AG04449 (cell line): Measurements from ENCODE around the gene HOXB1.

Source experiments
- CTCF ChIA-PET: fragments of 350-600 bp; formaldehyde crosslinking; extraction: SDS; loops from one replicate; lab custom pipeline; 2021; ENCODE audit warnings: antibody characterized with exemption; lab: Yijun Ruan, JAX
- POLR2A ChIA-PET: fragments of 400-600, 350-600 bp; formaldehyde crosslinking; extraction: SDS; loops from one replicate; lab custom pipeline; 2020; ENCODE audit warnings: antibody characterized with exemption, inconsistent platforms; lab: Yijun Ruan, JAX
- DNase-seq: peaks from one replicate; pipeline ENCODE4 v3.0.0-alpha.2; 2010; ENCODE audit warnings: low read depth, low spot score
- H3K4me3 ChIP-seq: 2 replicates; pipeline ENCODE4 v1.5.1; 2011; ENCODE audit warnings: low read depth, mild to moderate bottlenecking, control low read depth, low read length
- TF ChIP-seq, protein P1 (sequence below): IDR thresholded peaks from one replicate; pipeline ENCODE4 v1.5.1; 2011; ENCODE audit warnings: mild to moderate bottlenecking, moderate library complexity, low read length, control low read depth, inconsistent platforms; ENCODE audit not compliant: insufficient read depth; ENCODE audit errors: missing control alignments

HOXB1 gene

DNA sequence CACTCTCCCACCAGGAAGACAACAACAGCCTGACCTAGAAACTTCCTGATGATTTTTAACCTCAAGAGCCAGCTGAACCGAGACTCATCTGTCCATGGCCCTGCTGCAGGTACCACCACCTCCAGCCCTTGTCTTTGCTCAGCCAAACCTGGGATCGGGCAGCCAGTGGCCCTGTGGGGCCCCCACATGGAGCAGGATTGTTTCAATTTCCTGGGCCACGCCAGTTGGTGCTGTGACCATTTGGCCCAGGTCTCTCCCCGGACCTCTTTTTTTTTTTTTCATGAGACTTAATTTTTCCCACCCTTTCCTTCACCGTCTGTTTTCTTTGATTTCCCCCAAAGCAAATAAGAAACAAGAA lies 22.4 kb upstream of the HOXB1 start:
- TF ChIP-seq, protein P1, sequence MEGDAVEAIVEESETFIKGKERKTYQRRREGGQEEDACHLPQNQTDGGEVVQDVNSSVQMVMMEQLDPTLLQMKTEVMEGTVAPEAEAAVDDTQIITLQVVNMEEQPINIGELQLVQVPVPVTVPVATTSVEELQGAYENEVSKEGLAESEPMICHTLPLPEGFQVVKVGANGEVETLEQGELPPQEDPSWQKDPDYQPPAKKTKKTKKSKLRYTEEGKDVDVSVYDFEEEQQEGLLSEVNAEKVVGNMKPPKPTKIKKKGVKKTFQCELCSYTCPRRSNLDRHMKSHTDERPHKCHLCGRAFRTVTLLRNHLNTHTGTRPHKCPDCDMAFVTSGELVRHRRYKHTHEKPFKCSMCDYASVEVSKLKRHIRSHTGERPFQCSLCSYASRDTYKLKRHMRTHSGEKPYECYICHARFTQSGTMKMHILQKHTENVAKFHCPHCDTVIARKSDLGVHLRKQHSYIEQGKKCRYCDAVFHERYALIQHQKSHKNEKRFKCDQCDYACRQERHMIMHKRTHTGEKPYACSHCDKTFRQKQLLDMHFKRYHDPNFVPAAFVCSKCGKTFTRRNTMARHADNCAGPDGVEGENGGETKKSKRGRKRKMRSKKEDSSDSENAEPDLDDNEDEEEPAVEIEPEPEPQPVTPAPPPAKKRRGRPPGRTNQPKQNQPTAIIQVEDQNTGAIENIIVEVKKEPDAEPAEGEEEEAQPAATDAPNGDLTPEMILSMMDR = no peak
- H3K4me3 ChIP-seq = peak overlapping the region; percentile 37
- ChIA-PET POLR2A (interaction anchor here (0.9 kb wide), 1 partner anchor 12 kb away, joined by 4 read pairs; no protein-coding TSS in a partner anchor), CTCF (interaction anchor here (1.5 to 1.8 kb wide), 2 partner anchors 9 to 36 kb away, joined by 4 to 5 read pairs; no protein-coding TSS in a partner anchor)
- DNase-seq = no peak

DNA sequence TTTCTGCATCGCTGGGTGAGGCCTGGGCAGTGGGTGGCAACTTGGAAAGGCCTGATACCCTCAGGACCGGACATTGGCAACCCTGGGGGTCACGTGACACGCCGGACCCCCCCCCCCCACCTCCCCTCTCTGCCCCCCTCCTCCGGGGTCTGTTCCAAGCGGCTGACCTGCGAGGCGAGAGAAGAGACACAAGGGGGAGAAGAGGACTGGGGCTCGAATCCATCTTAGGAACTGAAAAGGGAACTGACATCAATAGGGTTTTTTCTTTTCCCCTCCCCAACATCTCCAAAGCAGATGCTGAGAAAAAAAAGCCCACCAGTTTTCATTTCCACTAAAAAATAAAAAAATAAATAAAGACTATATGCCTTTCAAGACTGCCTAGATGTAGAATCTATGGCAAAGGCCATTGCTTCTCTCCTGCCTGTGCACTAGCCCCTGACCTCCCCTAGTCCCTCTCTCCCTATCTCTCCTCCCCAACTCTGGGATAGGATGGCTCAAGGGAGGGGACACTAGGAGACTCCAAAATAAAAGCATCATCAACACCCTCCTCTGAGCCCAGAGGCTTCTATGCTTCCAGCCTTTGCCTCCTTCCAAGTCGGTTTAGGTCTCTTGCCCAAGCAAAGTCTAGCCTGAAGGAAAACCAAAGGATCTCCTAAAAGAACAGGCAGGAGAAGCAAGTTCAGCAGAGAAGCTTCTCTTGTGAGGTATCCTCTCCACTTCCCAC lies 21.8 kb upstream of the HOXB1 start:
- TF ChIP-seq, protein P1 = no peak
- ChIA-PET CTCF (interaction anchor here (0.7 to 2.1 kb wide), 6 partner anchors 8 to 201 kb away, joined by 3 to 6 read pairs (median 4); partner anchors contain the start of gene HOXB5), POLR2A (interaction anchor here (0.7 to 1.0 kb wide), 2 partner anchors 45 to 69 kb away, joined by 3 read pairs; no protein-coding TSS in a partner anchor)
- H3K4me3 ChIP-seq = peak overlapping the region; percentile 37
- no peak for DNase-seq

DNA sequence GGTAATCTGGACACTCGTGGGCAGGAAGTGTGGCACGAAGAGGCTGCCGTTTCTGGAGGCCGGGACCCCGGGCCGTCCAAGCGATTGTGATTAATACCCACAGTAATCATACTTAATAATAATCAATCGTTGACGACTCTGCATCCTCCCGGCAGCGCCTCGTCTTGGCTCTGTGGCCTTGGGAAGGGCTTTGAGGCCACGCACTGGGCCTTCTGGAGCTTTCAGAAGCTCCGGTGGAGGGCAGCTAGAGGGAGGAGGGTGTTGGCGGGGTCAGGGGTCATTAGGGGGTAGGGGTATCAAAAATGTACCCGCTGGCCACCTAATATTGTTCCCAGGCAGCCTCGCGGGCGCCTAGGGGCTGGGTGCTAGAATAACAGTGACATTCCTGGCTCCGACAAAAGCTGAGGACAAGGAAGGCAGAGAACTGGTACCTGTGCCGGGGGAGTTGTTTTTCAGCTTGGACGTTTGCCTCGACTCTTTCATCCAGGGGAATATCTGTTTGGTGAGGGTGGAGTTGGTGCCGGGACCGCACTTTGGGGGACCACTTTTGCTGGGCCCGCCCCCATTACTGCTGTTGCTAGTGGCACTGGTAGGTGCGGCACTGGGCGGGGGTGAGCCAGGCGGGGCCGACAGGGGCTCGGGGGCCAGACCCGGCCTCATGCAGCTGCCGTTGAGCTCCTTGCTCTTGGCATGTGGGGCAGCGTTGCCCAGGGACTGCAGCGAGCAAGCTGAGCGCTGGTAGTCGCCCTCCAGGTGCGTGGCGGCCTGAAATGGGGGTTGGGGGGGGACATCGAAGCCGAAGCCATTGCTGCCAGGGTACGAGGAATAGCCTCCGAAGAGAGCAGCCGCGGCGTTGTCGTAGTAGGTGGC lies 21.0 kb upstream of the HOXB1 start:
- TF ChIP-seq, protein P1 = no peak
- no peak for DNase-seq
- peak overlapping the region; percentile 27 for H3K4me3 ChIP-seq
- ChIA-PET POLR2A (interaction anchor here (0.7 to 1.0 kb wide), 3 partner anchors 41 to 68 kb away, joined by 3 read pairs; partner anchors contain the start of gene HOXB5), CTCF (interaction anchor here (0.6 to 2.1 kb wide), 9 partner anchors 9 to 216 kb away, joined by 3 to 6 read pairs (median 3); partner anchors contain the start of gene HOXB5)

DNA sequence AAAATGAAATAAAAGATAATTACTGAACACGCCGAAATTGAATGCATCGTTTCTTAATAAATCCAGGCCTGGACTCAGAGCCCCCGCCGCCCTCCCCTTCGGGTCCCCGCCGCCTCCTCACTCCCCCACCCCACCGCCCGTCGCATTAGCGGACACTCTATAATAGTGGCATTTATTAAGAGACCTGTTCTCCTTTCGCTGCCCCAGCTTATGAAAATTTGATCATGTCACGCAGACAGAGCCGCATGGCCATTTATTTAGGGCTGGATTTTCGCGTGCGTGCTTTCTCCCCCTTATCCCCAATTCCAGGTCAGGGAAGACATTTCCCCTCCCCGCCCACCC lies 20.4 kb upstream of the HOXB1 start:
- CTCF ChIA-PET = interaction anchor here (0.7 to 2.1 kb wide), 6 partner anchors 10 to 215 kb away, joined by 3 to 6 read pairs (median 3); partner anchors contain the start of gene HOXB5
- POLR2A ChIA-PET = interaction anchor here (1.0 kb wide), 1 partner anchor 42 kb away, joined by 3 read pairs; the partner anchor contains the start of gene HOXB5
- TF ChIP-seq, protein P1 = no peak
- no peak for DNase-seq
- H3K4me3 ChIP-seq = peak overlapping the region; percentile 27; the same call in 1 of the 2 replicates

DNA sequence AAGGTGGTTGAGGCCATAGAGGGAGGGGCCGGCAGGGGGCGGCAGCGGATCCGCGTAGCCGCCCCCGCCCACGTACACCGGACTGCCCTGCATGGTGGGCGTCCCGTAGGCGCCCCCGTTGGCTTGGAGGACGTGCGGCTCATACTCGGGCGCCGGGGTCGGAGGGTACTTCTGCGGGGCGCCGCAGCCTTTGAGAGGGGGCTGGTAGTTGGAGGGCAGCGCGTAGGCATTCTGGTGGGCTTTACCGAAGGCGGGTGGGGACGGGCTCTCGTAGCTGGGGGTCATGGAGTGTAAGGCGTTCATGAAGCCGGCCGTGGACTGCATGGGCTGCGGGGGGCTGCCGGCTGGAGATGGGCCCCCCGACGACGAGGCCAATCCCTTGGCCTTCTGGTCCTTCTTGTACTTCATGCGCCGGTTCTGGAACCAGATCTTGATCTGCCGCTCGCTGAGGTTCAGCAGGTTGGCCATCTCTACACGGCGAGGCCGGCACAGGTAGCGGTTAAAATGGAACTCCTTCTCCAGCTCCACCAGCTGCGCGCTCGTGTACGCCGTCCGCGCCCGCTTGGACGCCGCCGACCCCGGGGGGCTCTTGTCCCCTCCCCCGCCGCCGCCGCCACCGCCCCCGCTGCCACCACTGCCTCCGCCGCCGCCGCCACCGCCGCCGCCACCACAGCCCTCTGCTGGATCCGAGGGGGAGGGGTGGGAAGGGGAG lies 19.8 kb upstream of the HOXB1 start:
- ChIA-PET CTCF (interaction anchor here (0.9 to 2.2 kb wide), 6 partner anchors 11 to 58 kb away, joined by 3 to 9 read pairs (median 4); partner anchors contain the start of gene HOXB5), POLR2A (interaction anchor here (0.9 to 1.4 kb wide), 5 partner anchors 9 to 58 kb away, joined by 3 to 5 read pairs (median 3); partner anchors contain the start of gene HOXB5)

More for the DNA sequence above, 19.8 kb upstream of the HOXB1 start:
- no peak for DNase-seq
- peak overlapping the region; percentile 41 for H3K4me3 ChIP-seq
- TF ChIP-seq, protein P1 = peak; percentile 41
